HUES48 (cell line): ENCODE measurements around the gene LST1.

Experiments
- H3K27ac ChIP-seq: one replicate; pipeline ENCODE4 v1.7.0; 2013; ENCODE audit warnings: low read depth, low read length, inconsistent platforms
- H3K27me3 ChIP-seq: 2 replicates; pipeline ENCODE4 v1.6.1; 2013; ENCODE audit warnings: mild to moderate bottlenecking, low read length; ENCODE audit not compliant: control insufficient read depth, insufficient read depth
- H3K36me3 ChIP-seq: 2 replicates; pipeline ENCODE4 v1.6.1; 2013; ENCODE audit warnings: low read length; ENCODE audit not compliant: control insufficient read depth, insufficient read depth
- H3K4me1 ChIP-seq: 2 replicates; pipeline ENCODE4 v1.6.1; 2013; ENCODE audit warnings: mild to moderate bottlenecking, low read length; ENCODE audit not compliant: control insufficient read depth, insufficient read depth
- H3K4me3 ChIP-seq: 2 replicates; pipeline ENCODE4 v1.5.1; 2013; ENCODE audit warnings: mild to moderate bottlenecking, low read depth, low read length
- H3K9ac ChIP-seq: 2 replicates; pipeline ENCODE4 v1.6.1; 2013; ENCODE audit warnings: mild to moderate bottlenecking, low read depth, low read length, moderate library complexity
- H3K9me3 ChIP-seq: 2 replicates; pipeline ENCODE4 v1.6.1; 2013; ENCODE audit warnings: low read length; ENCODE audit not compliant: control insufficient read depth, insufficient read depth

Gene LST1

DNA sequence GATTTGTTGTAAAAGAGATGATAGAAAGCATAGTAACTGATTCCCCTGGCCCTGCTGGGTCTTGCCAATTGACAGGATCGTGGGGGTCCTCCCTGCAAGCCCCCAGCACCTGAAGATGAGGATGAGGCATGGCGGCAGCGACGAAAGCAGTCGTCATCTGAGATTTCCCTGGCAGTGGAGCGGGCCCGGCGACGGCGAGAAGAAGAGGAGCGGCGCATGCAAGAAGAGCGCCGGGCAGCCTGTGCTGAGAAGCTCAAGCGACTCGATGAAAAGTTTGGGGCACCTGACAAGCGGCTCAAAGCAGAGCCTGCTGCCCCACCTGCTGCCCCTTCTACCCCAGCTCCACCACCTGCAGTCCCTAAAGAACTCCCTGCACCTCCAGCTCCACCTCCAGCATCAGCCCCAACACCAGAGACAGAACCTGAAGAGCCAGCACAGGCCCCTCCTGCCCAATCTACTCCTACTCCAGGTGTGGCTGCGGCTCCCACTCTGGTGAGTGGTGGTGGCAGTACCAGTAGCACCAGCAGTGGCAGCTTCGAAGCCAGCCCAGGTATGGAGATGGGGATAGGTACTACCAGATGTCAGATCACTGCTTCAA is 41.7 kb downstream of the LST1 start:
- no peaks in the 10 kb centered on the region for H3K27me3 ChIP-seq
- no peaks in the 10 kb centered on the region for H3K9me3 ChIP-seq
- H3K36me3 ChIP-seq, result peaks cover 100% of the 10 kb centered on the region
- no peak overlapping the region for H3K9ac ChIP-seq
- peaks cover 1% of the 10 kb centered on the region; the same call in 1 of the 2 replicates for H3K4me1 ChIP-seq
- H3K4me3 ChIP-seq, result no peak overlapping the region
- H3K27ac ChIP-seq, result no peak overlapping the region

DNA sequence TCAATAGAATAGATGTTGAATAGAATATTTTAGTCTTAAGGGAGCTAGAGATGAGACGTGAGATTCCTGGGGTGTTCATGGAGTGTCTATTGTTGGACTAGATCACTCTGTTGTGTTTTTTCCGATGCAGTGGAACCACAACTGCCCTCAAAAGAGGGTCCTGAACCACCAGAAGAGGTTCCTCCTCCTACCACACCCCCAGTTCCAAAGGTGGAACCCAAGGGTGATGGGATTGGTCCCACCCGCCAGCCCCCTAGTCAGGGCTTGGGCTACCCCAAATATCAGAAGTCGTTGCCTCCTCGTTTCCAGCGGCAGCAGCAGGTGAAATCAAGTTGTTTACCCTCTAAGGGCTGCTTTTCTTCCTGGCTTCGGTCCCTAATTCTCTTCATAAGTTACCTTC is 42.9 kb downstream of the LST1 start:
- Histone ChIP-seq H3K27me3 (no peaks in the 10 kb centered on the region), H3K36me3 (peaks cover 100% of the 10 kb centered on the region), H3K4me3 (no peak overlapping the region), H3K9ac (no peak overlapping the region), H3K9me3 (no peaks in the 10 kb centered on the region), H3K4me1 (no peaks in the 10 kb centered on the region), H3K27ac (no peak overlapping the region)

GRCh38 chr6:31630177-31630934 is 44.3 kb downstream of the LST1 start:
- Histone ChIP-seq H3K9ac (no peak overlapping the region), H3K4me1 (no peaks in the 10 kb centered on the region), H3K36me3 (peaks cover 100% of the 10 kb centered on the region), H3K27me3 (no peaks in the 10 kb centered on the region), H3K27ac (no peak overlapping the region), H3K9me3 (no peaks in the 10 kb centered on the region), H3K4me3 (no peak overlapping the region)

- Histone ChIP-seq H3K36me3 (peaks cover 100% of the 10 kb centered on the region), H3K9me3 (no peaks in the 10 kb centered on the region), H3K4me1 (no peaks in the 10 kb centered on the region), H3K4me3 (no peak overlapping the region), H3K9ac (no peak overlapping the region), H3K27ac (no peak overlapping the region), H3K27me3 (no peaks in the 10 kb centered on the region)
These were observed 45.1 kb downstream of the LST1 start for GRCh38 chr6:31631209-31631608.

DNA sequence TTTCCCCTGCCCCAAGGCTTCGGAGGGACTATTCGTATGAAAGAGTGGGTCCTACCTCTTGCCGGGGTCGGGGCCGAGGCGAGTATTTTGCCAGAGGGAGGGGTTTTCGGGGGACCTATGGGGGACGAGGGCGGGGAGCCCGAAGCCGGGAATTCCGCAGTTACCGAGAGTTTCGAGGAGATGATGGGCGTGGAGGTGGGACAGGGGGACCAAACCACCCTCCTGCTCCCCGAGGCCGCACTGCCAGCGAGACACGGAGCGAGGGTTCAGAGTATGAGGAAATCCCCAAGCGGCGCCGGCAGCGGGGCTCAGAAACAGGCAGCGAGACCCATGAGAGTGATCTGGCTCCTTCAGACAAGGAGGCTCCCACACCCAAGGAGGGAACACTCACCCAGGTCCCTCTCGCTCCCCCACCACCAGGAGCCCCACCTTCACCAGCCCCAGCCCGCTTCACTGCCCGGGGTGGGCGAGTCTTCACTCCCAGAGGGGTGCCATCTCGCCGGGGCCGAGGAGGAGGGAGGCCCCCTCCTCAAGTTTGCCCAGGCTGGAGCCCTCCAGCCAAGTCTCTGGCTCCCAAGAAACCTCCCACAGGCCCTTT is 45.7 kb downstream of the LST1 start:
- H3K36me3 ChIP-seq, result peaks cover 100% of the 10 kb centered on the region

DNA sequence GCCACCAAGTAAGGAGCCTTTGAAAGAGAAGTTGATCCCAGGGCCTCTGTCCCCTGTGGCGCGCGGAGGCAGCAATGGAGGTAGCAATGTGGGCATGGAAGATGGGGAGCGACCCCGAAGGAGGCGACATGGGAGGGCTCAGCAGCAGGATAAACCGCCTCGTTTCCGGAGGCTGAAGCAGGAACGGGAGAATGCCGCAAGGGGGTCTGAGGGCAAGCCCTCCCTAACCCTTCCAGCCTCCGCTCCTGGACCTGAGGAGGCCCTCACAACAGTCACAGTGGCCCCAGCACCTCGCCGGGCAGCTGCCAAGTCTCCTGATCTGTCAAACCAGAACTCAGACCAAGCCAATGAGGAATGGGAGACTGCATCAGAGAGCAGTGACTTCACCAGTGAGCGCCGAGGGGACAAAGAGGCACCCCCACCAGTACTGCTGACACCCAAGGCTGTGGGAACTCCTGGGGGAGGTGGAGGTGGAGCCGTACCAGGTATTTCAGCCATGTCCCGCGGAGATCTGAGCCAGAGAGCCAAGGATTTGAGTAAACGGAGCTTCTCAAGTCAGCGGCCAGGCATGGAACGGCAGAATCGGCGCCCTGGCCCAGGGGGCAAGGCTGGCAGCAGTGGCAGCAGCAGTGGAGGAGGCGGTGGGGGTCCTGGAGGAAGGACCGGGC is 46.3 kb downstream of the LST1 start:
- H3K9ac ChIP-seq, result no peak overlapping the region
- H3K9me3 ChIP-seq, result no peaks in the 10 kb centered on the region
- H3K27ac ChIP-seq, result peak overlapping the region; percentile 33
- peaks cover 100% of the 10 kb centered on the region for H3K36me3 ChIP-seq
- H3K4me3 ChIP-seq, result no peak overlapping the region
- H3K4me1 ChIP-seq, result no peaks in the 10 kb centered on the region
- no peaks in the 10 kb centered on the region for H3K27me3 ChIP-seq

More for the DNA sequence above, 45.7 kb downstream of the LST1 start:
- Histone ChIP-seq H3K9me3 (no peaks in the 10 kb centered on the region), H3K27ac (peak overlapping the region; percentile 33), H3K9ac (no peak overlapping the region), H3K4me1 (no peaks in the 10 kb centered on the region), H3K4me3 (no peak overlapping the region), H3K27me3 (no peaks in the 10 kb centered on the region)

DNA sequence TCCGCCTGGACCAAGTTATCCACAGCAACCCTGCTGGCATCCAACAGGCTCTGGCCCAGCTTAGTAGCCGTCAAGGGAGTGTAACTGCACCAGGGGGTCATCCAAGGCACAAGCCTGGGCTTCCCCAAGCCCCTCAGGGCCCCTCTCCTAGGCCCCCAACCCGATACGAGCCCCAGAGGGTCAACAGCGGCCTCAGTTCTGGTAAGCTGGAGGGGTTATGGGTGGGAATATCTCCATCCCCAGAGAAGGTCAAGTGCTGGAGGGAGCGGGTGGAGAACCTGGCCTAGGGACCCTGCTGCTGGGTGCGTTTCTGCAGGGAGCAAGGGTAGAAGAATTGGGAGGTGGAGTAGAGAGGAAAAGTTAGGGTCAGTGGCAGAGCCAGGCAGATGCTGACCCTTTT is 47.4 kb downstream of the LST1 start:
- H3K4me3 ChIP-seq, result no peak overlapping the region
- no peak overlapping the region for H3K9ac ChIP-seq
- H3K4me1 ChIP-seq, result no peaks in the 10 kb centered on the region
- H3K27me3 ChIP-seq, result no peaks in the 10 kb centered on the region
- H3K27ac ChIP-seq, result no peak overlapping the region
- H3K36me3 ChIP-seq, result peaks cover 96% of the 10 kb centered on the region
- no peaks in the 10 kb centered on the region for H3K9me3 ChIP-seq

- no peaks in the 10 kb centered on the region for H3K27me3 ChIP-seq
- H3K4me3 ChIP-seq, result no peak overlapping the region
- H3K4me1 ChIP-seq, result no peaks in the 10 kb centered on the region
- peaks cover 94% of the 10 kb centered on the region for H3K36me3 ChIP-seq
- no peak overlapping the region for H3K9ac ChIP-seq
- H3K9me3 ChIP-seq, result no peaks in the 10 kb centered on the region
- no peak overlapping the region for H3K27ac ChIP-seq
These were observed 48.1 kb downstream of the LST1 start for GRCh38 chr6:31634131-31634530.

- Histone ChIP-seq H3K27me3 (no peaks in the 10 kb centered on the region), H3K4me1 (no peaks in the 10 kb centered on the region), H3K4me3 (no peak overlapping the region), H3K27ac (no peak overlapping the region), H3K9me3 (no peaks in the 10 kb centered on the region), H3K9ac (no peak overlapping the region), H3K36me3 (peaks cover 94% of the 10 kb centered on the region)
These were observed 49.0 kb downstream of the LST1 start for GRCh38 chr6:31634969-31635575.

DNA sequence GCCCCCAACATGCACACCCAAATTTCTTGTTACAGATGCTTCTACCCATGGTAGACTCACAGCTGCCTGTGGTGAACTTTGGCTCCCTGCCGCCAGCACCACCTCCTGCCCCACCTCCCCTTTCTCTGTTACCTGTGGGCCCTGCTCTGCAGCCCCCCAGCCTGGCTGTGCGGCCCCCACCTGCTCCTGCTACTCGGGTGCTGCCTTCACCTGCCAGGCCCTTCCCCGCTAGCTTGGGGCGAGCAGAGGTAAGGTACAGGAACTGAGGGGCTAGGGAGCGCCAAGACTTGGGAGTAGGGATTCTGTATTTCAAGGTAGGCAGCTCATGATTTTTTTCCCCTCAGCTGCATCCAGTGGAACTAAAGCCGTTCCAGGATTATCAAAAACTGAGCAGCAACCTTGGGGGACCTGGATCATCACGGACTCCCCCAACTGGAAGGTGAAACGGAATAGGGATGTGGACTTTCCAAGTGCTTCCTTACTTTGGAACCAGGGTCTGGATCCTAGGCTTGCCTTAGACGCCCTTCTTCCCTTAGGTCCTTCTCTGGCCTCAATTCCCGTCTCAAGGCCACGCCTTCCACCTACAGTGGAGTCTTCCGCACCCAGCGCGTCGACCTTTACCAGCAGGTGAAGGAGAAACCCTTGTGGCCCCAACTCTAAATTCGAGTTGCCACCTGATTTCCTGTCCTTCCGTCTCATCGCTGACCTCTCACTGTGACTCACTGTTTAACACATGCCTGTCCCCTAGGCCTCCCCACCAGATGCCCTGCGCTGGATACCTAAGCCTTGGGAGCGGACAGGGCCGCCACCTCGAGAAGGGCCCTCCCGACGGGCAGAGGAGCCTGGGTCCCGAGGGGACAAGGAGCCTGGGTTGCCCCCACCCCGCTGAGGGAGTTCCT is 50.9 kb downstream of the LST1 start:
- Histone ChIP-seq H3K27me3 (no peaks in the 10 kb centered on the region), H3K9me3 (no peaks in the 10 kb centered on the region), H3K4me3 (no peak overlapping the region), H3K9ac (no peak overlapping the region), H3K36me3 (peaks cover 94% of the 10 kb centered on the region), H3K27ac (no peak overlapping the region), H3K4me1 (no peaks in the 10 kb centered on the region)
